Measurements from ENCODE around the gene FOXL1. TPM values are rescaled to one million over a fixed set of nuclear protein-coding genes. Genes with fewer than 3 reads are reported as not detected.
A peak's percentile ranks its signal among the peaks of the same experiment; 100 is the strongest.

Gene FOXL1
- total RNA-seq, 1 donor from 2014 or later = 0.38 TPM

- TF ChIP-seq CTCF (IDR thresholded peaks at IDR 0.05; ENCODE audit: borderline replicate concordance) = no peak
- Histone ChIP-seq H3K9me3 (replicated peaks) (no peaks in the 10 kb centered on the region), H3K36me3 (no peaks in the 10 kb centered on the region), H3K27me3 (ENCODE audit: low read depth) (peaks cover 46% of the 10 kb centered on the region), H3K4me1 (no peaks in the 10 kb centered on the region), H3K4me3 (no peak overlapping the region), H3K27ac (replicated peaks) (no peak overlapping the region)
- DNase-seq = no peak
- intact Hi-C loops (cut with micrococcal nuclease) = no loop called here
These were observed 44.6 kb downstream of the FOXL1 start for GRCh38 chr16:86622700-86623615.

GRCh38 chr16:86625029-86625428, 46.7 kb downstream of the FOXL1 start:
- Histone ChIP-seq H3K9me3 (replicated peaks) (no peaks in the 10 kb centered on the region), H3K4me1 (no peaks in the 10 kb centered on the region), H3K27me3 (ENCODE audit: low read depth) (peaks cover 48% of the 10 kb centered on the region), H3K36me3 (no peaks in the 10 kb centered on the region), H3K4me3 (no peak overlapping the region), H3K27ac (replicated peaks) (no peak overlapping the region)
- TF ChIP-seq CTCF (IDR thresholded peaks at IDR 0.05; ENCODE audit: borderline replicate concordance) = no peak
- intact Hi-C loops (cut with micrococcal nuclease) = no loop called here
- no peak for DNase-seq

GRCh38 chr16:86625821-86626220, 47.5 kb downstream of the FOXL1 start:
- DNase-seq = no peak

GRCh38 chr16:86626284-86626683, 47.9 kb downstream of the FOXL1 start:
- TF ChIP-seq CTCF (IDR thresholded peaks at IDR 0.05; ENCODE audit: borderline replicate concordance) = no peak
- Histone ChIP-seq H3K9me3 (replicated peaks) (no peaks in the 10 kb centered on the region), H3K4me1 (no peaks in the 10 kb centered on the region), H3K4me3 (no peak overlapping the region), H3K27ac (replicated peaks) (peak overlapping the region; percentile 23), H3K36me3 (no peaks in the 10 kb centered on the region), H3K27me3 (ENCODE audit: low read depth) (peaks cover 39% of the 10 kb centered on the region)
- intact Hi-C loops (cut with micrococcal nuclease) = no loop called here
- DNase-seq = no peak

More at GRCh38 chr16:86625821-86626220, 47.5 kb downstream of the FOXL1 start:
- Histone ChIP-seq H3K4me1 (no peaks in the 10 kb centered on the region), H3K36me3 (no peaks in the 10 kb centered on the region), H3K4me3 (no peak overlapping the region), H3K9me3 (replicated peaks) (no peaks in the 10 kb centered on the region), H3K27ac (replicated peaks) (no peak overlapping the region), H3K27me3 (ENCODE audit: low read depth) (peaks cover 43% of the 10 kb centered on the region)
- no peak for TF ChIP-seq CTCF (IDR thresholded peaks at IDR 0.05; ENCODE audit: borderline replicate concordance)
- intact Hi-C loops (cut with micrococcal nuclease) = no loop called here

- Histone ChIP-seq H3K27ac (replicated peaks) (peak overlapping the region; percentile 23), H3K27me3 (ENCODE audit: low read depth) (peaks cover 37% of the 10 kb centered on the region)
These were observed 48.6 kb downstream of the FOXL1 start for GRCh38 chr16:86626966-86627365.

More at GRCh38 chr16:86626966-86627365, 48.6 kb downstream of the FOXL1 start:
- Histone ChIP-seq H3K9me3 (replicated peaks) (no peaks in the 10 kb centered on the region), H3K4me3 (no peak overlapping the region), H3K4me1 (no peaks in the 10 kb centered on the region), H3K36me3 (no peaks in the 10 kb centered on the region)
- DNase-seq = no peak
- TF ChIP-seq CTCF (IDR thresholded peaks at IDR 0.05; ENCODE audit: borderline replicate concordance) = no peak
- intact Hi-C loops (cut with micrococcal nuclease) = no loop called here
